HepG2 (cell line): Measurements from ENCODE around the gene SIX5. TPM values are rescaled to one million over a fixed set of nuclear protein-coding genes. Genes with fewer than 3 reads are reported as not detected.

Experiments used
- AHR ChIP-seq: IDR thresholded peaks from 2 replicates; pipeline ENCODE4 v1.6.1; 2018; ENCODE audit warnings: missing genetic modification reagents, missing compliant biosample characterization
- EP300 ChIP-seq, 3 experiments: sonication (generic) in 1 of 3; formaldehyde crosslinking in 1 of 3; IDR thresholded peaks; 2 replicates each; pipeline versions ENCODE4 v1.5.1 to v1.6.1; 2011 to 2020; ENCODE audit warnings: low read depth in 2 of 3, low read length in 2 of 3, borderline replicate concordance in 1 of 3, improper control_type of control experiment in 1 of 3, mild to moderate bottlenecking in 1 of 3, missing genetic modification reagents in 1 of 3, moderate library complexity in 1 of 3
- FOSL2 ChIP-seq: sonication (generic); formaldehyde crosslinking; IDR thresholded peaks from 2 replicates; pipeline ENCODE4 v1.4.0; 2020; ENCODE audit warnings: missing genetic modification reagents
- HOXA5 ChIP-seq: sonication (generic); formaldehyde crosslinking; IDR thresholded peaks from 2 replicates; pipeline ENCODE4 v1.4.0; 2020; ENCODE audit warnings: missing genetic modification reagents
- HOXD1 ChIP-seq: sonication (generic); formaldehyde crosslinking; IDR thresholded peaks from 2 replicates; pipeline ENCODE4 v1.5.0; 2020; ENCODE audit warnings: missing genetic modification reagents
- JUND ChIP-seq: sonication (generic); formaldehyde crosslinking; IDR thresholded peaks from 2 replicates; pipeline ENCODE4 v1.8.0; 2022; ENCODE audit warnings: mild to moderate bottlenecking, missing genetic modification reagents
- KLF11 ChIP-seq: IDR thresholded peaks from 2 replicates; pipeline ENCODE4 v1.6.1; 2016; ENCODE audit warnings: missing compliant biosample characterization
- MAFF ChIP-seq: IDR thresholded peaks from 2 replicates; pipeline ENCODE4 v1.6.1; 2011; ENCODE audit warnings: low read depth, low read length, improper control_type of control experiment
- NCOA5 ChIP-seq: sonication (generic); formaldehyde crosslinking; IDR thresholded peaks from 2 replicates; pipeline ENCODE4 v1.4.0; 2020; ENCODE audit warnings: missing genetic modification reagents
- PCBP2 ChIP-seq: fragments of 200-400 bp; formaldehyde crosslinking; optimal IDR thresholded peaks from 2 replicates; pipeline ENCODE3; 2018; ENCODE audit warnings: low read length, low read depth; ENCODE audit not compliant: poor library complexity, severe bottlenecking
- PHF21A ChIP-seq: sonication (generic); formaldehyde crosslinking; IDR thresholded peaks from 2 replicates; pipeline ENCODE4 v1.5.0; 2020; ENCODE audit warnings: mild to moderate bottlenecking, missing genetic modification reagents
- POGZ ChIP-seq: sonication (generic); formaldehyde crosslinking; IDR thresholded peaks from 2 replicates; pipeline ENCODE4 v1.4.0; 2020; ENCODE audit warnings: mild to moderate bottlenecking, missing genetic modification reagents
- RBM39 ChIP-seq: fragments of 200-400 bp; formaldehyde crosslinking; IDR thresholded peaks from one replicate; pipeline ENCODE4 v1.6.1; 2018; ENCODE audit warnings: antibody characterized with exemption, mild to moderate bottlenecking, low read depth, low read length; ENCODE audit not compliant: poor library complexity, severe bottlenecking
- REPIN1 ChIP-seq: sonication (generic); formaldehyde crosslinking; IDR thresholded peaks from 2 replicates; pipeline ENCODE4 v1.8.0; 2022; ENCODE audit warnings: missing genetic modification reagents, low read depth, mild to moderate bottlenecking, borderline replicate concordance
- ZBTB25 ChIP-seq: IDR thresholded peaks from 2 replicates; pipeline ENCODE4 v1.6.1; 2018; ENCODE audit warnings: missing genetic modification reagents
- ZNF160 ChIP-seq: sonication (generic); formaldehyde crosslinking; IDR thresholded peaks from 2 replicates; pipeline ENCODE4 v1.8.0; 2022; ENCODE audit warnings: mild to moderate bottlenecking, inconsistent platforms, missing genetic modification reagents
- ZNF30 ChIP-seq: sonication (generic); formaldehyde crosslinking; IDR thresholded peaks from 2 replicates; pipeline ENCODE4 v1.5.0; 2020; ENCODE audit warnings: mild to moderate bottlenecking, missing genetic modification reagents
- ZNF614 ChIP-seq: IDR thresholded peaks from 2 replicates; pipeline ENCODE4 v1.6.1; 2018; ENCODE audit warnings: missing biosample characterization, missing genetic modification reagents, inconsistent platforms, borderline replicate concordance
- ZNF782 ChIP-seq: sonication (generic); formaldehyde crosslinking; IDR thresholded peaks from 2 replicates; pipeline ENCODE4 v1.4.0; 2020; ENCODE audit warnings: missing genetic modification reagents, mild to moderate bottlenecking, borderline replicate concordance
- ZNF878 ChIP-seq: sonication (generic); formaldehyde crosslinking; IDR thresholded peaks from 2 replicates; pipeline ENCODE4 v1.8.1; 2023; ENCODE audit warnings: mild to moderate bottlenecking, missing genetic modification reagents, moderate library complexity
- polyA plus RNA-seq, 8 experiments: library from polyadenylated mRNA; depleted of rRNA in 3 of 8; stranded (reverse) in 7 of 8; unstranded in 1 of 8; fragments of >200 nt; fragmentation: Illumina TruSeq in 4 of 8; extraction: Trizol in 4 of 8; gene quantifications; 2 replicates each; pipeline versions ENCODE4 v1.2.1 to v1.2.3, GENCODE V29; 2011 to 2016; ENCODE audit warnings: low read depth in 4 of 8, missing spikeins in 1 of 8, mixed read lengths in 1 of 8; ENCODE audit not compliant: insufficient read depth in 1 of 8
- total RNA-seq, 5 experiments: library from RNA; depleted of rRNA; stranded (reverse); fragments of >200 nt; fragmentation: Illumina TruSeq; extraction: Trizol; gene quantifications; 2 replicates each; pipeline ENCODE4 v1.2.3, GENCODE V29; 2016; ENCODE audit warnings: low read depth in 1 of 5
- TF ChIP-seq, protein P1 (sequence below): sonication (generic); formaldehyde crosslinking; IDR thresholded peaks from 2 replicates; pipeline ENCODE4 v1.4.0; 2020; ENCODE audit warnings: mild to moderate bottlenecking, missing genetic modification reagents, borderline replicate concordance
- TF ChIP-seq, protein P2 (sequence below), 2 experiments: fragments of 450-650 bp in 1 of 2; sonication (generic) in 1 of 2; formaldehyde crosslinking; IDR thresholded peaks; 2 replicates each; pipeline versions ENCODE4 v1.5.0 to v1.8.0; 2020 to 2022; ENCODE audit warnings: mild to moderate bottlenecking in 1 of 2, missing genetic modification reagents in 1 of 2
- TF ChIP-seq, protein P3 (sequence below): sonication (generic); formaldehyde crosslinking; conservative IDR thresholded peaks from 2 replicates; pipeline ENCODE4 v1.4.0; 2020; ENCODE audit warnings: missing genetic modification reagents

SIX5 gene
- total and polyA plus RNA-seq, 2 of the 13 experiments (the other 11 are each of a cell fraction or from before 2014, with no cell fraction given) = 7.7 to 10.5 TPM

GRCh38 chr19:45768984-45769782 is at the start of gene SIX5 (continued):
- TF ChIP-seq PHF21A (CRISPR knock-in tag) (peak; percentile 74), PCBP2 (no peak), NCOA5 (CRISPR knock-in tag) (no peak), MAFF (no peak), ZNF878 (no peak), HOXA5 (CRISPR knock-in tag) (peak; percentile 89; the same call in 1 of the 2 replicates), ZBTB25 (CRISPR knock-in tag) (peak; percentile 18; the same call in 1 of the 2 replicates), FOSL2 (CRISPR knock-in tag) (no peak), ZNF614 (CRISPR knock-in tag) (peak; percentile 80; the same call in 1 of the 2 replicates), ZNF30 (CRISPR knock-in tag) (no peak), REPIN1 (CRISPR knock-in tag) (no peak), ZNF160 (CRISPR knock-in tag) (peak; percentile 48; the same call in 1 of the 2 replicates), ZNF782 (CRISPR knock-in tag) (no peak), JUND (no peak), AHR (peak; percentile 24; the same call in 1 of the 2 replicates), HOXD1 (CRISPR knock-in tag) (peak; percentile 54; the same call in 1 of the 2 replicates), EP300 (IDR thresholded peaks at IDR 0.05; ENCODE audit: low read depth in 2 of 2, low read length in 2 of 2) (0 out of 4 replicates have a peak, but pooled peaks of 1 of the 2 experiments have one; percentile 5), EP300 (CRISPR knock-in tag; IDR thresholded peaks at IDR 0.05; ENCODE audit: borderline replicate concordance) (peak; percentile 25; the same call in 1 of the 2 replicates), RBM39 (peak; percentile 22), POGZ (peak; percentile 67; the same call in 1 of the 2 replicates), KLF11 (CRISPR knock-in tag) (no peak; the same call in 1 of the 2 replicates)
- TF ChIP-seq, protein P1, sequence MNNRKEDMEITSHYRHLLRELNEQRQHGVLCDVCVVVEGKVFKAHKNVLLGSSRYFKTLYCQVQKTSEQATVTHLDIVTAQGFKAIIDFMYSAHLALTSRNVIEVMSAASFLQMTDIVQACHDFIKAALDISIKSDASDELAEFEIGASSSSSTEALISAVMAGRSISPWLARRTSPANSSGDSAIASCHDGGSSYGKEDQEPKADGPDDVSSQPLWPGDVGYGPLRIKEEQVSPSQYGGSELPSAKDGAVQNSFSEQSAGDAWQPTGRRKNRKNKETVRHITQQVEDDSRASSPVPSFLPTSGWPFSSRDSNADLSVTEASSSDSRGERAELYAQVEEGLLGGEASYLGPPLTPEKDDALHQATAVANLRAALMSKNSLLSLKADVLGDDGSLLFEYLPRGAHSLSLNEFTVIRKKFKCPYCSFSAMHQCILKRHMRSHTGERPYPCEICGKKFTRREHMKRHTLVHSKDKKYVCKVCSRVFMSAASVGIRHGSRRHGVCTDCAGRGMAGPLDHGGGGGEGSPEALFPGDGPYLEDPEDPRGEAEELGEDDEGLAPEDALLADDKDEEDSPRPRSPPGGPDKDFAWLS = no peak
- TF ChIP-seq, protein P2, sequence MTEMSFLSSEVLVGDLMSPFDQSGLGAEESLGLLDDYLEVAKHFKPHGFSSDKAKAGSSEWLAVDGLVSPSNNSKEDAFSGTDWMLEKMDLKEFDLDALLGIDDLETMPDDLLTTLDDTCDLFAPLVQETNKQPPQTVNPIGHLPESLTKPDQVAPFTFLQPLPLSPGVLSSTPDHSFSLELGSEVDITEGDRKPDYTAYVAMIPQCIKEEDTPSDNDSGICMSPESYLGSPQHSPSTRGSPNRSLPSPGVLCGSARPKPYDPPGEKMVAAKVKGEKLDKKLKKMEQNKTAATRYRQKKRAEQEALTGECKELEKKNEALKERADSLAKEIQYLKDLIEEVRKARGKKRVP (CRISPR knock-in tag; IDR thresholded peaks at IDR 0.05) = peak in 1 of 2 experiments; percentile 81; a peak in 2 of 4 replicates
- TF ChIP-seq, protein P3, sequence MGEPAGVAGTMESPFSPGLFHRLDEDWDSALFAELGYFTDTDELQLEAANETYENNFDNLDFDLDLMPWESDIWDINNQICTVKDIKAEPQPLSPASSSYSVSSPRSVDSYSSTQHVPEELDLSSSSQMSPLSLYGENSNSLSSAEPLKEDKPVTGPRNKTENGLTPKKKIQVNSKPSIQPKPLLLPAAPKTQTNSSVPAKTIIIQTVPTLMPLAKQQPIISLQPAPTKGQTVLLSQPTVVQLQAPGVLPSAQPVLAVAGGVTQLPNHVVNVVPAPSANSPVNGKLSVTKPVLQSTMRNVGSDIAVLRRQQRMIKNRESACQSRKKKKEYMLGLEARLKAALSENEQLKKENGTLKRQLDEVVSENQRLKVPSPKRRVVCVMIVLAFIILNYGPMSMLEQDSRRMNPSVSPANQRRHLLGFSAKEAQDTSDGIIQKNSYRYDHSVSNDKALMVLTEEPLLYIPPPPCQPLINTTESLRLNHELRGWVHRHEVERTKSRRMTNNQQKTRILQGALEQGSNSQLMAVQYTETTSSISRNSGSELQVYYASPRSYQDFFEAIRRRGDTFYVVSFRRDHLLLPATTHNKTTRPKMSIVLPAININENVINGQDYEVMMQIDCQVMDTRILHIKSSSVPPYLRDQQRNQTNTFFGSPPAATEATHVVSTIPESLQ (CRISPR knock-in tag) = 0 out of 2 replicates have a peak, but pooled peaks have one; percentile 33
